ENCODE data around the gene TMEM117.

DNA sequence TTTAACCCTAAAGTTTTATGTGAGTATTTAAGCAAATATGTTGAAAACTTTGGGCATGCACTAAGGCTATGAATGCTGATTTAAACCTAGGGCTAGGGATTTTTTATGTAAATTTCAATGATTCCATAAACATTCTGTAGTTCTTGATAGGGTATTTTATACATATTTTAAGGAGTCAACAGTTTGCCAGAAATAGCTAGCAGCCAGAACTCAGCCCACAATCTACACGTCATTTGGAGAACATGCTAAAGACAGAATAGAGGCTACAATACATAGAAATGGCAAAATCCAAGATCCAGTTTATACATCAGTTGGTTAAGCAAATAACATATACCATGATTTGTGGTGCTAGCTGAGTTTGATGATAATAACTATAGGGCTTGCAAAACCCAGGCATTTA lies 184.7 kb downstream of the TMEM117 start:
- TF ChIP-seq, protein P1, sequence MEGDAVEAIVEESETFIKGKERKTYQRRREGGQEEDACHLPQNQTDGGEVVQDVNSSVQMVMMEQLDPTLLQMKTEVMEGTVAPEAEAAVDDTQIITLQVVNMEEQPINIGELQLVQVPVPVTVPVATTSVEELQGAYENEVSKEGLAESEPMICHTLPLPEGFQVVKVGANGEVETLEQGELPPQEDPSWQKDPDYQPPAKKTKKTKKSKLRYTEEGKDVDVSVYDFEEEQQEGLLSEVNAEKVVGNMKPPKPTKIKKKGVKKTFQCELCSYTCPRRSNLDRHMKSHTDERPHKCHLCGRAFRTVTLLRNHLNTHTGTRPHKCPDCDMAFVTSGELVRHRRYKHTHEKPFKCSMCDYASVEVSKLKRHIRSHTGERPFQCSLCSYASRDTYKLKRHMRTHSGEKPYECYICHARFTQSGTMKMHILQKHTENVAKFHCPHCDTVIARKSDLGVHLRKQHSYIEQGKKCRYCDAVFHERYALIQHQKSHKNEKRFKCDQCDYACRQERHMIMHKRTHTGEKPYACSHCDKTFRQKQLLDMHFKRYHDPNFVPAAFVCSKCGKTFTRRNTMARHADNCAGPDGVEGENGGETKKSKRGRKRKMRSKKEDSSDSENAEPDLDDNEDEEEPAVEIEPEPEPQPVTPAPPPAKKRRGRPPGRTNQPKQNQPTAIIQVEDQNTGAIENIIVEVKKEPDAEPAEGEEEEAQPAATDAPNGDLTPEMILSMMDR (IDR thresholded peaks at IDR 0.05), result no peak
- no peak for TF ChIP-seq POLR2A (IDR thresholded peaks at IDR 0.05)
- TF ChIP-seq POLR2AphosphoS5 (IDR thresholded peaks at IDR 0.05), result no peak
- TF ChIP-seq EP300 (IDR thresholded peaks at IDR 0.05), result no peak

Measured in stomach (tissue), 4 donors.